Mesenchymal stem cell (in vitro differentiated cells and primary cell): ENCODE data around the gene ZNF407.

Source experiments
- DNase-seq: peaks from one replicate; pipeline ENCODE4 v3.0.0-alpha.2; 2013
- H2AFZ ChIP-seq: one replicate; pipeline ENCODE4 v1.6.1; 2013; ENCODE audit warnings: low read depth, mild to moderate bottlenecking, control low read depth, inconsistent platforms, low read length, moderate library complexity
- H2AK5ac ChIP-seq: 2 replicates; pipeline ENCODE4 v1.6.1; 2013; ENCODE audit warnings: low read length, moderate library complexity, mild to moderate bottlenecking, inconsistent platforms; ENCODE audit not compliant: severe bottlenecking
- H2BK120ac ChIP-seq: one replicate; pipeline ENCODE4 v1.6.1; 2013; ENCODE audit warnings: low read depth, mild to moderate bottlenecking, inconsistent platforms, low read length, moderate library complexity
- H2BK12ac ChIP-seq, 2 experiments: one replicate each; pipeline ENCODE4 v1.6.1; 2013; ENCODE audit warnings: inconsistent platforms in 2 of 2, low read length in 2 of 2, mild to moderate bottlenecking in 2 of 2, moderate library complexity in 2 of 2, control low read depth in 1 of 2
- H2BK15ac ChIP-seq: one replicate; pipeline ENCODE4 v1.6.1; 2013; ENCODE audit warnings: mild to moderate bottlenecking, low read depth, inconsistent platforms; ENCODE audit not compliant: poor library complexity, severe bottlenecking
- H2BK5ac ChIP-seq: 2 replicates; pipeline ENCODE4 v1.6.1; 2013; ENCODE audit warnings: low read depth, mild to moderate bottlenecking, low read length, control low read depth, inconsistent platforms; ENCODE audit not compliant: poor library complexity, severe bottlenecking
- H3K14ac ChIP-seq, 2 experiments: one replicate each; pipeline ENCODE4 v1.6.1; 2013; ENCODE audit warnings: inconsistent platforms in 2 of 2, low read length in 2 of 2, control low read depth in 1 of 2, mild to moderate bottlenecking in 1 of 2, moderate library complexity in 1 of 2
- H3K18ac ChIP-seq, 2 experiments: one replicate each; pipeline ENCODE4 v1.6.1; 2013; ENCODE audit warnings: inconsistent platforms in 2 of 2, low read length in 2 of 2, control low read depth in 1 of 2, low read depth in 1 of 2, mild to moderate bottlenecking in 1 of 2
- H3K23ac ChIP-seq, 2 experiments: one replicate each; pipeline ENCODE4 v1.6.1; 2013; ENCODE audit warnings: inconsistent platforms in 2 of 2, low read length in 2 of 2, mild to moderate bottlenecking in 2 of 2, moderate library complexity in 2 of 2, control low read depth in 1 of 2
- H3K27ac ChIP-seq: 2 replicates; pipeline ENCODE4 v1.5.1; 2013; ENCODE audit warnings: mild to moderate bottlenecking, moderate library complexity, low read length, control low read depth, inconsistent platforms; ENCODE audit not compliant: poor library complexity, severe bottlenecking
- H3K27me3 ChIP-seq, 2 experiments: 2 replicates each; pipeline versions ENCODE4 v1.6.1 to v1.7.0; 2013; ENCODE audit warnings: low read length in 2 of 2, mild to moderate bottlenecking in 2 of 2, moderate library complexity in 2 of 2, control low read depth in 1 of 2, inconsistent platforms in 1 of 2; ENCODE audit not compliant: control insufficient read depth in 1 of 2, insufficient read depth in 1 of 2
- H3K36me3 ChIP-seq, 2 experiments: 2 replicates each; pipeline versions ENCODE4 v1.6.1 to v1.7.0; 2013; ENCODE audit warnings: low read length in 2 of 2, control low read depth in 1 of 2, inconsistent platforms in 1 of 2, low read depth in 1 of 2, mild to moderate bottlenecking in 1 of 2; ENCODE audit not compliant: insufficient read depth in 2 of 2, control insufficient read depth in 1 of 2
- H3K4ac ChIP-seq, 2 experiments: one replicate each; pipeline ENCODE4 v1.6.1; 2013; ENCODE audit warnings: inconsistent platforms in 2 of 2, low read length in 2 of 2, mild to moderate bottlenecking in 2 of 2, moderate library complexity in 2 of 2, control low read depth in 1 of 2, low read depth in 1 of 2
- H3K4me1 ChIP-seq: 2 replicates; pipeline ENCODE4 v1.6.1; 2013; ENCODE audit warnings: low read depth, low read length, control low read depth; ENCODE audit not compliant: control insufficient read depth, insufficient read depth
- H3K4me2 ChIP-seq: 2 replicates; pipeline ENCODE4 v1.6.1; 2013; ENCODE audit warnings: low read length, mild to moderate bottlenecking, inconsistent platforms; ENCODE audit not compliant: poor library complexity, severe bottlenecking
- H3K4me3 ChIP-seq, 2 experiments: 2 replicates each; pipeline versions ENCODE4 v1.5.1 to v1.7.0; 2013; ENCODE audit warnings: low read length in 2 of 2, mild to moderate bottlenecking in 2 of 2, control low read depth in 1 of 2, low read depth in 1 of 2; ENCODE audit not compliant: insufficient read depth in 1 of 2
- H3K79me1 ChIP-seq: replicated peaks from 2 replicates; pipeline ENCODE4 v1.6.1; 2013; ENCODE audit warnings: mild to moderate bottlenecking, control low read depth, low read length, inconsistent platforms; ENCODE audit not compliant: poor library complexity, severe bottlenecking
- H3K9ac ChIP-seq: 2 replicates; pipeline ENCODE4 v1.7.0; 2013; ENCODE audit warnings: mild to moderate bottlenecking, low read length, moderate library complexity
- H3K9me3 ChIP-seq: 2 replicates; pipeline ENCODE4 v1.7.0; 2013; ENCODE audit warnings: mild to moderate bottlenecking, low read length; ENCODE audit not compliant: control insufficient read depth
- H4K8ac ChIP-seq: one replicate; pipeline ENCODE4 v1.6.1; 2013; ENCODE audit warnings: inconsistent platforms, mild to moderate bottlenecking, low read length, moderate library complexity
- H4K91ac ChIP-seq: one replicate; pipeline ENCODE4 v1.6.1; 2013; ENCODE audit warnings: mild to moderate bottlenecking, low read length, inconsistent platforms
- WGBS: methylation state at CpG from one replicate; pipeline ENCODE4 v1.1.7; 2013; ENCODE audit warnings: mixed read lengths; 5-methylcytosine and 5-hydroxymethylcytosine counted together

The ZNF407 gene

DNA sequence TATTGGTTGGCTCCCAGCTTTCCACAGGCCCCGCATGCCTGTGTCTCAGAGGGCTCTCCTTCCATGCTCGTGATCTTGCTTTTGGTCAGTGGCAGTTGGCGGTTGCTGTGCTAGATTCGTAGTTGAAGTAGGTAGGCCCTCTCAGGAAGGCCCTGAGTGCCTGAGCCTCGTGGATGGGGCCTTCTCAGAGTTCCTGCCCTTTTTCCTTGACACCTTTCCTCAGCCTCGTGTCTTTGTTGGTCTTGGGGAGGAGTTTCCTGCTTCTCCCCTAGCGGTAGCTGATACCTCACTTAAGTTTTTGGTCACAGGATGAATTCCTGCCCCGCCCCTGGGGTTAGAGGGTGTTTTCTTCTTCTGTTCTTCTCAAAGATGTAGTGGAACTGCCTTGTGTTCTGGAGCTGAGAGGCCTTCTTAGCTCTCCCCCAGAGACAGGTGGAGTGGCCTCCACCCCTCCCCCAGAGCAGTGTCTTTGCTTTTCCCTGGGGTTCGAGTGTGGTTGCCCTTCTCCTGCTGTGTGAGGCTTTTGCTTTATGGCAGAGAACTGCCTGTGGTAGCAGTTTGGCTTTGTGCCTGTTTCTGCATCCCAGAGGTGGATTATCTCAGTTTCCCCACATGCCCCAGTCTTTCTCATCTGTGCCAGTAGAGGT is 94.8 kb downstream of the ZNF407 start:
- no peak overlapping the region for H3K18ac ChIP-seq
- DNase-seq = no peak
- WGBS = 84% methylated on average over 7 of the region's 9 CpGs

DNA sequence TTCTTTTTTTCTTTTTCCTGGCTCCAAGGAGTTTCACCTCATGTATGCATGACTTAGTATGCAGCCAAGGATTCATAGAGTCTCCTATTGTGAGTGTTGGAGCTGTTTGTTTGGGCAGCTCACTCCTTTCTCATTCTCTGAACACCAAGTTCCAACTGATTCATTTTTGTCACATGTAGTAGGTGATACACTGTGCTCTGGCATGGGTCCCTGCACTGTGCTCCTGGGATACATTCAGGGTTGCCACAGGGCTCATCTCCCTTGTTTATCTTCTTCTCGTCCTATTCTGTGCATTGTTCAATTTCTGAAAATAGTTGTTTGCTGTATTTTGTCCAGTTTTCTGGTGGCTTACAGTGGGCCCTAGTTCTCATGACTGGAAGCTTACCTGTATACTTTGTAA is 96.8 kb downstream of the ZNF407 start:
- Histone ChIP-seq H4K8ac (no peak overlapping the region), H4K91ac (no peak overlapping the region), H2BK12ac (no peak overlapping the region), H3K36me3 (no peaks in the 10 kb centered on the region), H2BK15ac (no peak overlapping the region), H2BK5ac (no peak overlapping the region), H2AK5ac (no peak overlapping the region), H3K9me3 (no peaks in the 10 kb centered on the region), H3K79me1 (peaks cover 23% of the 10 kb centered on the region), H3K9ac (no peak overlapping the region), H3K4me2 (no peak overlapping the region), H3K18ac (no peak overlapping the region), H3K27me3 (no peaks in the 10 kb centered on the region), H3K4me3 (no peak overlapping the region), H2AFZ (no peak overlapping the region), H3K14ac (no peak overlapping the region), H3K27ac (no peak overlapping the region), H3K4me1 (no peaks in the 10 kb centered on the region), H3K4ac (no peak overlapping the region), H2BK120ac (no peak overlapping the region), H3K23ac (no peak overlapping the region)
- WGBS = no CpG with 5 or more reads among the region's 1 CpG
- DNase-seq = no peak

More for the DNA sequence above, 94.8 kb downstream of the ZNF407 start:
- Histone ChIP-seq H3K4ac (no peak overlapping the region), H3K23ac (no peak overlapping the region), H2BK5ac (no peak overlapping the region), H2BK12ac (no peak overlapping the region), H3K27ac (no peak overlapping the region), H3K27me3 (no peaks in the 10 kb centered on the region), H2BK120ac (no peak overlapping the region), H3K79me1 (peaks cover 19% of the 10 kb centered on the region), H2BK15ac (no peak overlapping the region), H2AFZ (no peak overlapping the region), H3K4me3 (no peak overlapping the region), H3K4me2 (no peak overlapping the region), H3K4me1 (no peaks in the 10 kb centered on the region), H3K9ac (no peak overlapping the region), H3K14ac (no peak overlapping the region), H4K91ac (no peak overlapping the region), H3K36me3 (no peaks in the 10 kb centered on the region), H4K8ac (no peak overlapping the region), H3K9me3 (no peaks in the 10 kb centered on the region), H2AK5ac (no peak overlapping the region)

DNA sequence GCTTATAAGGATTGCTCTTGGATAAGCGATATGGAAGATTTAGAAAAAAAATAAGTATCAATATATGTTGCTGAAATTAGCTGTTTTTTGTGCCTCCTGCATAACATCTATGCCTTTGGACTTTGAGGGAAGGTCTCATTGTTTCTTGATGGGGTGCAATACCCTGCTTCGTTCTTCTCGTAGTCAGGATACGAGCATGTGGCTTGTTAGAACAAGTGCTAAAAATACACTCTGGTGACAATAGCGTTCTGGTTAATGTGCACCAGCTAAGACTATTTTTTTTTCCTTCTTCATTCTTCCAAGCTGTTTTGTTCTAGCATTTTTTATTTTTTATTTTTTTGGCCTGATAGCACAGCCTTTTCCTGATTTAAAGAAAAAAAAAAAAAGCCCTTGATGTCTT is 97.5 kb downstream of the ZNF407 start:
- WGBS = 97% methylated on average over 5 of the region's 5 CpGs
- no peak overlapping the region for H3K4me2 ChIP-seq
- H3K4me1 ChIP-seq = no peaks in the 10 kb centered on the region
- no peak overlapping the region for H4K91ac ChIP-seq
- no peaks in the 10 kb centered on the region for H3K36me3 ChIP-seq
- H3K23ac ChIP-seq = no peak overlapping the region
- H3K4ac ChIP-seq = no peak overlapping the region
- no peak overlapping the region for H3K9ac ChIP-seq
- DNase-seq = no peak
- no peak overlapping the region for H3K14ac ChIP-seq
- H2AK5ac ChIP-seq = no peak overlapping the region
- H3K79me1 ChIP-seq = peaks cover 22% of the 10 kb centered on the region
- H2BK12ac ChIP-seq = no peak overlapping the region
- no peak overlapping the region for H2AFZ ChIP-seq
- no peak overlapping the region for H2BK15ac ChIP-seq
- H3K18ac ChIP-seq = no peak overlapping the region
- no peak overlapping the region for H3K4me3 ChIP-seq
- H3K27me3 ChIP-seq = no peaks in the 10 kb centered on the region
- H3K27ac ChIP-seq = no peak overlapping the region
- no peaks in the 10 kb centered on the region for H3K9me3 ChIP-seq
- no peak overlapping the region for H2BK120ac ChIP-seq
- H4K8ac ChIP-seq = no peak overlapping the region
- H2BK5ac ChIP-seq = no peak overlapping the region

DNA sequence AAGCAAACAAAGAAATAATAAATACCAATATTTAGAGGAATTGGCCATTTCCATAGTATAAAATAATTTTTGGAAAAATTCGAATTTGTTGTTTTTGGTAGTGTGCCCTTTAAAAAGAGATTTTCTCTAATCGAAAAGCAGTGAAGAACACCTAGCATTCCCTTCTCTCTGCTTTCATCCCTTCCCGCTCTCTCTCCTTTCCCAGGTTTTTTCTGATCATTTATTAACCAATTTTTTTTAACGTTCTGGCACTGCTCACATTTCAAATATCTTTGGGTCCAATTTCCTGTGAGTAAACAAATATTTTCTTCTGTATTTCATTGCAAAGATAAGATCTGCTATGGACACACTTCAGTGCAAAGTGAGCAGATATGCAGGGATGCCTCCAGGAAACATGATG is 101.2 kb downstream of the ZNF407 start:
- Histone ChIP-seq H3K27me3 (no peaks in the 10 kb centered on the region), H3K23ac (no peak overlapping the region), H3K36me3 (no peaks in the 10 kb centered on the region), H3K14ac (no peak overlapping the region), H2AFZ (no peak overlapping the region), H2AK5ac (no peak overlapping the region), H3K18ac (no peak overlapping the region), H2BK5ac (no peak overlapping the region), H3K4me3 (no peak overlapping the region), H3K27ac (no peak overlapping the region), H3K9me3 (no peaks in the 10 kb centered on the region), H3K4ac (no peak overlapping the region), H3K79me1 (peaks cover 13% of the 10 kb centered on the region), H3K4me1 (no peaks in the 10 kb centered on the region), H2BK12ac (no peak overlapping the region), H4K8ac (no peak overlapping the region), H2BK15ac (no peak overlapping the region), H3K4me2 (no peak overlapping the region), H2BK120ac (no peak overlapping the region), H3K9ac (no peak overlapping the region), H4K91ac (no peak overlapping the region)
- WGBS = 100% methylated on average over 2 of the region's 4 CpGs
- no peak for DNase-seq
